Ovary (tissue), 3 donors: ENCODE data around the gene ZNF155.

Source experiments
- CTCF ChIP-seq, 3 donors: fragments of 450-650 bp in 2 of 3; fragments of 200-600 bp in 1 of 3; IDR thresholded peaks; one replicate each; pipeline versions ENCODE4 v1.5.1 to v1.8.0; 2016 to 2022; ENCODE audit warnings: antibody characterized with exemption in 3 of 3, mild to moderate bottlenecking in 1 of 3
- EP300 ChIP-seq: sonication (generic); formaldehyde crosslinking; IDR thresholded peaks from one replicate; pipeline ENCODE4 v1.6.1; 2017; ENCODE audit warnings: antibody characterized with exemption
- POLR2A ChIP-seq: fragments of 450-650 bp; IDR thresholded peaks from one replicate; pipeline ENCODE4 v1.6.1; 2017; ENCODE audit warnings: antibody characterized with exemption, mild to moderate bottlenecking, moderate library complexity
- donor health status: DM: no; HTN: no; CAD: no.

GRCh38 chr19:43960411-43960810 is 23.6 kb upstream of the ZNF155 start:
- TF ChIP-seq CTCF (IDR thresholded peaks at IDR 0.05): no peak
- no peak for TF ChIP-seq POLR2A
- no peak for TF ChIP-seq EP300
